KMS-11 (cell line): ENCODE data around the gene CCDC170.

Experiments
- H2AFZ ChIP-seq: fragments of 200-600 bp; sonication (generic); 2 replicates; pipeline ENCODE4 v1.6.1; 2016; ENCODE audit warnings: antibody characterized with exemption, mixed run types, low read depth
- H3K27ac ChIP-seq: fragments of 200-600 bp; sonication (generic); 2 replicates; pipeline ENCODE4 v1.6.1; 2016; ENCODE audit warnings: mild to moderate bottlenecking, mixed run types
- H3K27me3 ChIP-seq: fragments of 200-600 bp; sonication (generic); 2 replicates; pipeline ENCODE4 v1.6.1; 2017; ENCODE audit warnings: mild to moderate bottlenecking, low read depth, mixed run types, moderate library complexity; ENCODE audit not compliant: insufficient read depth
- H3K36me3 ChIP-seq: fragments of 200-600 bp; sonication (generic); 2 replicates; pipeline ENCODE4 v1.6.1; 2017; ENCODE audit warnings: mild to moderate bottlenecking, mixed run types; ENCODE audit not compliant: insufficient read depth
- H3K4me1 ChIP-seq: fragments of 200-600 bp; sonication (generic); 2 replicates; pipeline ENCODE4 v1.6.1; 2016; ENCODE audit warnings: mild to moderate bottlenecking, low read depth, mixed run types; ENCODE audit not compliant: poor library complexity, severe bottlenecking
- H3K4me2 ChIP-seq: fragments of 200-600 bp; sonication (generic); 2 replicates; pipeline ENCODE4 v1.7.0; 2016; ENCODE audit warnings: mild to moderate bottlenecking, mixed run types
- H3K4me3 ChIP-seq: fragments of 200-600 bp; sonication (generic); IDR thresholded peaks from 2 replicates; pipeline ENCODE4 v1.6.1; 2017; ENCODE audit warnings: low read depth, low read length, mixed read lengths; ENCODE audit not compliant: insufficient read depth
- H3K79me2 ChIP-seq: fragments of 200-600 bp; sonication (generic); 2 replicates; pipeline ENCODE4 v1.6.1; 2016; ENCODE audit warnings: low read depth, mixed run types; ENCODE audit not compliant: insufficient read depth
- H3K9ac ChIP-seq: fragments of 200-600 bp; sonication (generic); 2 replicates; pipeline ENCODE4 v1.6.1; 2016; ENCODE audit warnings: mild to moderate bottlenecking, mixed run types
- H4K20me1 ChIP-seq: fragments of 200-600 bp; sonication (generic); 2 replicates; pipeline ENCODE4 v1.6.1; 2016; ENCODE audit warnings: mild to moderate bottlenecking, mixed run types; ENCODE audit not compliant: insufficient read depth
- TF ChIP-seq, protein P1 (sequence below): fragments of 200-600 bp; sonication (generic); conservative IDR thresholded peaks from 2 replicates; pipeline ENCODE4 v1.6.1; 2017; ENCODE audit warnings: low read depth, mild to moderate bottlenecking, antibody characterized with exemption, low read length, moderate library complexity, mixed read lengths

CCDC170 gene

DNA sequence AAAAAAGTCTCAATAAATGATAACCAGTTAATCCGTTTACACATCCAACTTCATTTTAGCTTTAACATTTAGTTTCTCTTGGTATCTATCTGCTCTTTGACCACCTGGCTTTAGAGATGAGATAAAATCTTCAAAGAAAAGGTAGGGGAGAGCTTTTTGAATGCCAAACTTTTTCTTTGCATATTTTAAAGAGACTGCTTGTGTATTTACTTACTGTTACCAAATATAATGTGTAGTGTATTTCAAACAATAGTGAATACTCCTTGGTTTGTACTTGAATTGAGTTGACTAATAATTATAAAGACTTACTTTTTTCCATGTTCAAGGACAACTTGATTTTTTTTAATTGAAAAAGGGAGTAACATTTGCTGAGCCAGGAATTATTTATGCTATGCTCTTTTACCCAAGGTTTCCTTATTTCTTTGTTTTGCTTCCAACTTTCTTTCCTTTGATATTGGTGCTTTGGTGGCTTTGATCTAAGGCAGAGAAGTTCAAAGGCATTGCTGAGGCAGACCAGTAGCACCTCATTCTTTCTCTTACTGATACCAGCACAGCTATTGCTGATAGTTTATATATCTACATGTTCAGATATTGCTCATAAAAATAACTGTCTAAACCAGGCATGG lies 7.8 kb downstream of the CCDC170 start:
- Histone ChIP-seq H3K36me3 (no peaks in the 10 kb centered on the region), H3K9ac (no peak overlapping the region), H3K4me1 (peaks cover 22% of the 10 kb centered on the region), H3K27ac (no peak overlapping the region), H3K4me2 (no peak overlapping the region), H3K4me3 (no peak overlapping the region), H3K27me3 (no peaks in the 10 kb centered on the region), H4K20me1 (no peaks in the 10 kb centered on the region), H3K79me2 (no peaks in the 10 kb centered on the region), H2AFZ (no peak overlapping the region)
- TF ChIP-seq, protein P1, sequence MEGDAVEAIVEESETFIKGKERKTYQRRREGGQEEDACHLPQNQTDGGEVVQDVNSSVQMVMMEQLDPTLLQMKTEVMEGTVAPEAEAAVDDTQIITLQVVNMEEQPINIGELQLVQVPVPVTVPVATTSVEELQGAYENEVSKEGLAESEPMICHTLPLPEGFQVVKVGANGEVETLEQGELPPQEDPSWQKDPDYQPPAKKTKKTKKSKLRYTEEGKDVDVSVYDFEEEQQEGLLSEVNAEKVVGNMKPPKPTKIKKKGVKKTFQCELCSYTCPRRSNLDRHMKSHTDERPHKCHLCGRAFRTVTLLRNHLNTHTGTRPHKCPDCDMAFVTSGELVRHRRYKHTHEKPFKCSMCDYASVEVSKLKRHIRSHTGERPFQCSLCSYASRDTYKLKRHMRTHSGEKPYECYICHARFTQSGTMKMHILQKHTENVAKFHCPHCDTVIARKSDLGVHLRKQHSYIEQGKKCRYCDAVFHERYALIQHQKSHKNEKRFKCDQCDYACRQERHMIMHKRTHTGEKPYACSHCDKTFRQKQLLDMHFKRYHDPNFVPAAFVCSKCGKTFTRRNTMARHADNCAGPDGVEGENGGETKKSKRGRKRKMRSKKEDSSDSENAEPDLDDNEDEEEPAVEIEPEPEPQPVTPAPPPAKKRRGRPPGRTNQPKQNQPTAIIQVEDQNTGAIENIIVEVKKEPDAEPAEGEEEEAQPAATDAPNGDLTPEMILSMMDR = no peak

DNA sequence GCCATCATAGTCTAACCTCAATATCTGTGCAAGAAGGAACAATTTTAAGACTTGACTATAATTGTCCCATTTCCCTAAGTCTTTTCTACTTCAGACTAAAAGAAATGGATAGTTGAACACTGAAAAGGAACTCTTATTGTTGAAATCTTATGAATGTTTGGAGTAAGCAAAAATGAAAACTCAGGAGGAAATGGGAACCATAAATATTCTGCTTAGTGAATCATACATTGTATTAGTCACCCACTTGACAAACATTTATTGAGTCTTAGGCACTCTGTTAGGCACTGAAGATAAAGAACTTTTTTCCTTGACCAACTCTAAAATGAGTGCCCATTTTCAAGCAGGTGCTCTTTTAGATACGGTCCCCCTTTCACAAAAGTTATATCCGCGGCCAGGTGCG lies 8.7 kb downstream of the CCDC170 start:
- no peak overlapping the region for H2AFZ ChIP-seq
- H3K79me2 ChIP-seq = no peaks in the 10 kb centered on the region
- no peaks in the 10 kb centered on the region for H4K20me1 ChIP-seq
- H3K4me2 ChIP-seq = no peak overlapping the region
- no peaks in the 10 kb centered on the region for H3K36me3 ChIP-seq
- no peak overlapping the region for H3K9ac ChIP-seq
- no peak overlapping the region for H3K4me3 ChIP-seq
- TF ChIP-seq, protein P1 = no peak
- H3K27me3 ChIP-seq = no peaks in the 10 kb centered on the region
- H3K27ac ChIP-seq = no peak overlapping the region
- peaks cover 13% of the 10 kb centered on the region for H3K4me1 ChIP-seq

DNA sequence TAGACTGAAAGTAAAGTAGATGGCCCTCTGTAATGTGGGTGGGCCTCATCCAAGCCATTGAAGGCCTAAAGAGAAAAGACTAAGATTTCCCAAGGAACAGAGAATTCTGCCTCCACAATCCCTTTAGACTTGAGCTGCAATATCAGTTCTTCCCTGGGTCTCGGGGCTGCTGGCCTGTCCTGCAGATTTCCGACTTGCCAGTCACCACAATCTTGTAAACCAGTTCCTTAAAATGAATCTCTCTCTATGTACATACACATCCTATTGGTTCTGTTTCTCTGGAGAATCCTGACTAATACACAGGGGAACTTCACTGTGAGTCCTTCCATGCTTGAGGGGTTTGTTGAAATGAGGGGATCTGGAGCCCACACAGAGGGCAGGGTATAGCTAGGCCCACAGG lies 12.9 kb downstream of the CCDC170 start:
- Histone ChIP-seq H2AFZ (no peak overlapping the region), H3K79me2 (no peaks in the 10 kb centered on the region), H3K4me3 (no peak overlapping the region), H3K4me2 (no peak overlapping the region), H3K27ac (no peak overlapping the region), H3K9ac (no peak overlapping the region), H3K27me3 (no peaks in the 10 kb centered on the region), H4K20me1 (no peaks in the 10 kb centered on the region), H3K36me3 (no peaks in the 10 kb centered on the region), H3K4me1 (no peaks in the 10 kb centered on the region)
- TF ChIP-seq, protein P1 = no peak

DNA sequence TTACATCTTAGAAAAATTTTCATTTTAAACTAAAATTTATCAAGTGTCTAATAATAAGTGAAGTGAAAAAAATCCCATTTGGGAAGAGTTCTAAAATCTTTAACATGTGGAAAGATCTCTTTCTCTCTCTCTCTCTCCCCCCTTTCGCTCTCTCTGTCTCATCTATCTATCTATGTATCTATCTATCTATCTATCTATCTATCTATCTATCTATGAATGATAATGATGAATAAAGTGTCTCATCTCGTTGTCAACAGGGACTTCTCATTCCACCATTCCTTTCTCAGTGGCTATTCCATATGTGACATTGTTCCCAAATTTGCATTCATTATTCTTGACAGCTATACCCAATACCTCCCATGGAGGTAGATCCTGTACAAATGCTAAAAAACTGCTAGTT lies 15.2 kb downstream of the CCDC170 start:
- no peaks in the 10 kb centered on the region for H3K27me3 ChIP-seq
- no peak overlapping the region for H3K4me3 ChIP-seq
- H4K20me1 ChIP-seq = no peaks in the 10 kb centered on the region
- no peak overlapping the region for H3K9ac ChIP-seq
- TF ChIP-seq, protein P1 = no peak
- no peaks in the 10 kb centered on the region for H3K4me1 ChIP-seq
- no peak overlapping the region for H3K27ac ChIP-seq
- H3K4me2 ChIP-seq = no peak overlapping the region
- no peak overlapping the region for H2AFZ ChIP-seq
- H3K79me2 ChIP-seq = no peaks in the 10 kb centered on the region
- no peaks in the 10 kb centered on the region for H3K36me3 ChIP-seq
